HepG2 (cell line): ENCODE data around the gene GCN1. TPM values are rescaled to one million over a fixed set of nuclear protein-coding genes. Genes with fewer than 3 reads are reported as not detected.

Experiments
- HMGA1 ChIP-seq: sonication (generic); formaldehyde crosslinking; conservative IDR thresholded peaks from 2 replicates; pipeline ENCODE4 v1.4.0; 2020; ENCODE audit warnings: missing genetic modification reagents
- POLR2AphosphoS5 ChIP-seq: IDR thresholded peaks from 2 replicates; pipeline ENCODE4 v1.6.1; 2012; ENCODE audit warnings: low read depth, low read length
- ZNF562 ChIP-seq: sonication (generic); formaldehyde crosslinking; IDR thresholded peaks from 2 replicates; pipeline ENCODE4 v1.8.0; 2022; ENCODE audit warnings: missing genetic modification reagents, borderline replicate concordance
- ZNF674 ChIP-seq: sonication (generic); formaldehyde crosslinking; IDR thresholded peaks from 2 replicates; pipeline ENCODE4 v1.5.0; 2020; ENCODE audit warnings: low read depth, mild to moderate bottlenecking, missing genetic modification reagents
- ZNF780A ChIP-seq: sonication (generic); formaldehyde crosslinking; IDR thresholded peaks from 2 replicates; pipeline ENCODE4 v1.8.0; 2022; ENCODE audit warnings: mild to moderate bottlenecking, missing genetic modification reagents, moderate library complexity
- ZZZ3 ChIP-seq: sonication (generic); formaldehyde crosslinking; IDR thresholded peaks from 2 replicates; pipeline ENCODE4 v1.4.0; 2020; ENCODE audit warnings: missing genetic modification reagents, mild to moderate bottlenecking, borderline replicate concordance
- polyA plus RNA-seq, 8 experiments: library from polyadenylated mRNA; depleted of rRNA in 3 of 8; stranded (reverse) in 7 of 8; unstranded in 1 of 8; fragments of >200 nt; fragmentation: Illumina TruSeq in 4 of 8; extraction: Trizol in 4 of 8; gene quantifications; 2 replicates each; pipeline versions ENCODE4 v1.2.1 to v1.2.3, GENCODE V29; 2011 to 2016; ENCODE audit warnings: low read depth in 4 of 8, missing spikeins in 1 of 8, mixed read lengths in 1 of 8; ENCODE audit not compliant: insufficient read depth in 1 of 8
- total RNA-seq, 5 experiments: library from RNA; depleted of rRNA; stranded (reverse); fragments of >200 nt; fragmentation: Illumina TruSeq; extraction: Trizol; gene quantifications; 2 replicates each; pipeline ENCODE4 v1.2.3, GENCODE V29; 2016; ENCODE audit warnings: low read depth in 1 of 5
- TF ChIP-seq, protein P1 (sequence below), 2 experiments: sonication (generic) in 1 of 2; formaldehyde crosslinking in 1 of 2; IDR thresholded peaks; 2 replicates each; pipeline versions ENCODE4 v1.4.0 to v1.6.1; 2016 to 2020; ENCODE audit warnings: borderline replicate concordance in 1 of 2, low read depth in 1 of 2, mild to moderate bottlenecking in 1 of 2, missing genetic modification reagents in 1 of 2
- TF ChIP-seq, protein P2 (sequence below): sonication (generic); formaldehyde crosslinking; IDR thresholded peaks from 2 replicates; pipeline ENCODE4 v1.5.0; 2020; ENCODE audit warnings: mild to moderate bottlenecking, missing genetic modification reagents
- TF ChIP-seq, protein P3 (sequence below): IDR thresholded peaks from 2 replicates; pipeline ENCODE4 v1.6.1; 2016
- TF ChIP-seq, protein P4 (sequence below): sonication (generic); formaldehyde crosslinking; IDR thresholded peaks from 2 replicates; pipeline ENCODE4 v1.9.0; 2021; ENCODE audit warnings: missing genetic modification reagents, borderline replicate concordance
- TF ChIP-seq, protein P5 (sequence below): IDR thresholded peaks from 2 replicates; pipeline ENCODE4 v1.6.1; 2016; ENCODE audit warnings: low read depth, control low read depth

The GCN1 gene
- total and polyA plus RNA-seq, 2 of the 13 experiments (the other 11 are each of a cell fraction or from before 2014, with no cell fraction given), result 58.2 to 83.0 TPM

DNA sequence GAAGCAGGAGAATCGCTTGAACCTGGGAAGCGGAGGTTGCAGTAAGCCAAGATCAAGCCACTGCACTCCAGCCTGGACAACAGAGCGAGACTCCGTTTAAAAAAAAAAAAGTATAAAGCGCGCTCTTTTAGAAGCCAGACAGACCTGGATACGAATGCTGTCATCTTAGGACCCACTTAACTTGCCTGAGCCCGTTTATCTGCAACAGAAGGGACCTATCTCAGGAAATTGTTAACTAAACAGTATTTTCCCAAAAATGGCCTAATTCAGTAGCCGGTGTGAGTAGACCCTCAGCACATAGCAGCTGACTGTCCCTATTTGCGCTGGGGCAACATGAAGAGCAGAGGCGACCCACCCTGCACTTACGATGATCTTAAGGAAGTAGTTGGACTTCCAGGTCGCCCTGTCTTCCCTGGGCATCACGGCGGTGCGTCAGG is 5.9 kb upstream of the GCN1 start (continued):
- TF ChIP-seq, protein P1, sequence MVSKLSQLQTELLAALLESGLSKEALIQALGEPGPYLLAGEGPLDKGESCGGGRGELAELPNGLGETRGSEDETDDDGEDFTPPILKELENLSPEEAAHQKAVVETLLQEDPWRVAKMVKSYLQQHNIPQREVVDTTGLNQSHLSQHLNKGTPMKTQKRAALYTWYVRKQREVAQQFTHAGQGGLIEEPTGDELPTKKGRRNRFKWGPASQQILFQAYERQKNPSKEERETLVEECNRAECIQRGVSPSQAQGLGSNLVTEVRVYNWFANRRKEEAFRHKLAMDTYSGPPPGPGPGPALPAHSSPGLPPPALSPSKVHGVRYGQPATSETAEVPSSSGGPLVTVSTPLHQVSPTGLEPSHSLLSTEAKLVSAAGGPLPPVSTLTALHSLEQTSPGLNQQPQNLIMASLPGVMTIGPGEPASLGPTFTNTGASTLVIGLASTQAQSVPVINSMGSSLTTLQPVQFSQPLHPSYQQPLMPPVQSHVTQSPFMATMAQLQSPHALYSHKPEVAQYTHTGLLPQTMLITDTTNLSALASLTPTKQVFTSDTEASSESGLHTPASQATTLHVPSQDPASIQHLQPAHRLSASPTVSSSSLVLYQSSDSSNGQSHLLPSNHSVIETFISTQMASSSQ (IDR thresholded peaks at IDR 0.05; ENCODE audit: low read depth), result no peak
- TF ChIP-seq, protein P1 (CRISPR knock-in tag; IDR thresholded peaks at IDR 0.05; ENCODE audit: borderline replicate concordance), result no peak
- TF ChIP-seq, protein P2, sequence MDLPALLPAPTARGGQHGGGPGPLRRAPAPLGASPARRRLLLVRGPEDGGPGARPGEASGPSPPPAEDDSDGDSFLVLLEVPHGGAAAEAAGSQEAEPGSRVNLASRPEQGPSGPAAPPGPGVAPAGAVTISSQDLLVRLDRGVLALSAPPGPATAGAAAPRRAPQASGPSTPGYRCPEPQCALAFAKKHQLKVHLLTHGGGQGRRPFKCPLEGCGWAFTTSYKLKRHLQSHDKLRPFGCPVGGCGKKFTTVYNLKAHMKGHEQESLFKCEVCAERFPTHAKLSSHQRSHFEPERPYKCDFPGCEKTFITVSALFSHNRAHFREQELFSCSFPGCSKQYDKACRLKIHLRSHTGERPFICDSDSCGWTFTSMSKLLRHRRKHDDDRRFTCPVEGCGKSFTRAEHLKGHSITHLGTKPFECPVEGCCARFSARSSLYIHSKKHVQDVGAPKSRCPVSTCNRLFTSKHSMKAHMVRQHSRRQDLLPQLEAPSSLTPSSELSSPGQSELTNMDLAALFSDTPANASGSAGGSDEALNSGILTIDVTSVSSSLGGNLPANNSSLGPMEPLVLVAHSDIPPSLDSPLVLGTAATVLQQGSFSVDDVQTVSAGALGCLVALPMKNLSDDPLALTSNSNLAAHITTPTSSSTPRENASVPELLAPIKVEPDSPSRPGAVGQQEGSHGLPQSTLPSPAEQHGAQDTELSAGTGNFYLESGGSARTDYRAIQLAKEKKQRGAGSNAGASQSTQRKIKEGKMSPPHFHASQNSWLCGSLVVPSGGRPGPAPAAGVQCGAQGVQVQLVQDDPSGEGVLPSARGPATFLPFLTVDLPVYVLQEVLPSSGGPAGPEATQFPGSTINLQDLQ, result peak; percentile 77; the same call in 1 of the 2 replicates
- TF ChIP-seq ZNF562 (CRISPR knock-in tag) (no peak), ZZZ3 (no peak), POLR2AphosphoS5 (no peak), HMGA1 (CRISPR knock-in tag) (no peak), ZNF674 (CRISPR knock-in tag) (0 out of 2 replicates have a peak, but pooled peaks have one; percentile 19), ZNF780A (CRISPR knock-in tag) (no peak)
- TF ChIP-seq, protein P3, sequence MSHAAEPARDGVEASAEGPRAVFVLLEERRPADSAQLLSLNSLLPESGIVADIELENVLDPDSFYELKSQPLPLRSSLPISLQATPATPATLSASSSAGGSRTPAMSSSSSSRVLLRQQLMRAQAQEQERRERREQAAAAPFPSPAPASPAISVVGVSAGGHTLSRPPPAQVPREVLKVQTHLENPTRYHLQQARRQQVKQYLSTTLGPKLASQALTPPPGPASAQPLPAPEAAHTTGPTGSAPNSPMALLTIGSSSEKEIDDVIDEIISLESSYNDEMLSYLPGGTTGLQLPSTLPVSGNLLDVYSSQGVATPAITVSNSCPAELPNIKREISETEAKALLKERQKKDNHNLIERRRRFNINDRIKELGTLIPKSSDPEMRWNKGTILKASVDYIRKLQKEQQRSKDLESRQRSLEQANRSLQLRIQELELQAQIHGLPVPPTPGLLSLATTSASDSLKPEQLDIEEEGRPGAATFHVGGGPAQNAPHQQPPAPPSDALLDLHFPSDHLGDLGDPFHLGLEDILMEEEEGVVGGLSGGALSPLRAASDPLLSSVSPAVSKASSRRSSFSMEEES (CRISPR knock-in tag), result no peak
- TF ChIP-seq, protein P4, sequence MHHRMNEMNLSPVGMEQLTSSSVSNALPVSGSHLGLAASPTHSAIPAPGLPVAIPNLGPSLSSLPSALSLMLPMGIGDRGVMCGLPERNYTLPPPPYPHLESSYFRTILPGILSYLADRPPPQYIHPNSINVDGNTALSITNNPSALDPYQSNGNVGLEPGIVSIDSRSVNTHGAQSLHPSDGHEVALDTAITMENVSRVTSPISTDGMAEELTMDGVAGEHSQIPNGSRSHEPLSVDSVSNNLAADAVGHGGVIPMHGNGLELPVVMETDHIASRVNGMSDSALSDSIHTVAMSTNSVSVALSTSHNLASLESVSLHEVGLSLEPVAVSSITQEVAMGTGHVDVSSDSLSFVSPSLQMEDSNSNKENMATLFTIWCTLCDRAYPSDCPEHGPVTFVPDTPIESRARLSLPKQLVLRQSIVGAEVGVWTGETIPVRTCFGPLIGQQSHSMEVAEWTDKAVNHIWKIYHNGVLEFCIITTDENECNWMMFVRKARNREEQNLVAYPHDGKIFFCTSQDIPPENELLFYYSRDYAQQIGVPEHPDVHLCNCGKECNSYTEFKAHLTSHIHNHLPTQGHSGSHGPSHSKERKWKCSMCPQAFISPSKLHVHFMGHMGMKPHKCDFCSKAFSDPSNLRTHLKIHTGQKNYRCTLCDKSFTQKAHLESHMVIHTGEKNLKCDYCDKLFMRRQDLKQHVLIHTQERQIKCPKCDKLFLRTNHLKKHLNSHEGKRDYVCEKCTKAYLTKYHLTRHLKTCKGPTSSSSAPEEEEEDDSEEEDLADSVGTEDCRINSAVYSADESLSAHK (CRISPR knock-in tag), result no peak
- TF ChIP-seq, protein P5, sequence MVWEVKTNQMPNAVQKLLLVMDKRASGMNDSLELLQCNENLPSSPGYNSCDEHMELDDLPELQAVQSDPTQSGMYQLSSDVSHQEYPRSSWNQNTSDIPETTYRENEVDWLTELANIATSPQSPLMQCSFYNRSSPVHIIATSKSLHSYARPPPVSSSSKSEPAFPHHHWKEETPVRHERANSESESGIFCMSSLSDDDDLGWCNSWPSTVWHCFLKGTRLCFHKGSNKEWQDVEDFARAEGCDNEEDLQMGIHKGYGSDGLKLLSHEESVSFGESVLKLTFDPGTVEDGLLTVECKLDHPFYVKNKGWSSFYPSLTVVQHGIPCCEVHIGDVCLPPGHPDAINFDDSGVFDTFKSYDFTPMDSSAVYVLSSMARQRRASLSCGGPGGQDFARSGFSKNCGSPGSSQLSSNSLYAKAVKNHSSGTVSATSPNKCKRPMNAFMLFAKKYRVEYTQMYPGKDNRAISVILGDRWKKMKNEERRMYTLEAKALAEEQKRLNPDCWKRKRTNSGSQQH (CRISPR knock-in tag), result 0 out of 2 replicates have a peak, but pooled peaks have one; percentile 20
